GM23248 (cell line): ENCODE data around the gene CATSPERE. TPM values are rescaled to one million over a fixed set of nuclear protein-coding genes. Genes with fewer than 3 reads are reported as not detected.

Experiments
- DNase-seq: peaks from one replicate; pipeline ENCODE4 v3.0.0-alpha.2; 2015
- H2AFZ ChIP-seq: fragments of 200-600 bp; sonication (generic); 2 replicates; pipeline ENCODE4 v1.6.1; 2016; ENCODE audit warnings: antibody characterized with exemption
- H3F3A ChIP-seq: fragments of 200-600 bp; sonication (generic); 2 replicates; pipeline ENCODE4 v1.6.1; 2016; ENCODE audit warnings: mild to moderate bottlenecking, antibody characterized with exemption, mixed run types; ENCODE audit not compliant: insufficient read depth
- H3K27ac ChIP-seq: fragments of 200-600 bp; sonication (generic); 2 replicates; pipeline ENCODE4 v1.5.1; 2016; ENCODE audit warnings: mild to moderate bottlenecking
- H3K27me3 ChIP-seq: fragments of 200-600 bp; sonication (generic); replicated peaks from 2 replicates; pipeline ENCODE4 v1.6.1; 2016; ENCODE audit warnings: mild to moderate bottlenecking; ENCODE audit not compliant: insufficient read depth
- H3K36me3 ChIP-seq: fragments of 200-600 bp; sonication (generic); 2 replicates; pipeline ENCODE4 v1.6.1; 2016; ENCODE audit warnings: low read depth, mild to moderate bottlenecking
- H3K4me1 ChIP-seq: fragments of 200-600 bp; sonication (generic); 2 replicates; pipeline ENCODE4 v1.6.1; 2016; ENCODE audit warnings: mild to moderate bottlenecking; ENCODE audit not compliant: insufficient read depth
- H3K4me2 ChIP-seq: fragments of 200-600 bp; sonication (generic); one replicate; pipeline ENCODE4 v1.6.1; 2016; ENCODE audit warnings: mild to moderate bottlenecking; ENCODE audit not compliant: unreplicated experiment
- H3K4me3 ChIP-seq: fragments of 200-600 bp; sonication (generic); 2 replicates; pipeline ENCODE4 v1.5.1; 2016; ENCODE audit warnings: mild to moderate bottlenecking
- H3K79me2 ChIP-seq: fragments of 200-600 bp; sonication (generic); 2 replicates; pipeline ENCODE4 v1.6.1; 2016; ENCODE audit warnings: mild to moderate bottlenecking; ENCODE audit not compliant: insufficient read depth
- H3K9ac ChIP-seq: fragments of 200-600 bp; sonication (generic); 2 replicates; pipeline ENCODE4 v1.6.1; 2016; ENCODE audit warnings: mild to moderate bottlenecking
- H3K9me2 ChIP-seq: fragments of 200-600 bp; sonication (generic); 2 replicates; pipeline ENCODE4 v1.6.1; 2016; ENCODE audit warnings: mixed run types, mild to moderate bottlenecking, moderate library complexity; ENCODE audit not compliant: insufficient read depth
- H3K9me3 ChIP-seq: fragments of 200-600 bp; sonication (generic); one replicate; pipeline ENCODE4 v1.6.1; 2017; ENCODE audit warnings: low read depth
- H4K20me1 ChIP-seq: fragments of 200-600 bp; sonication (generic); 2 replicates; pipeline ENCODE4 v1.6.0; 2016; ENCODE audit not compliant: insufficient read depth
- EZH2 ChIP-seq: fragments of 200-600 bp; sonication (generic); IDR thresholded peaks from 2 replicates; pipeline ENCODE4 v1.6.1; 2018; ENCODE audit warnings: antibody characterized with exemption, mild to moderate bottlenecking; ENCODE audit not compliant: insufficient read depth, poor library complexity, severe bottlenecking
- EZH2phosphoT487 ChIP-seq: fragments of 200-600 bp; sonication (generic); IDR thresholded peaks from 2 replicates; pipeline ENCODE4 v1.6.1; 2018; ENCODE audit warnings: antibody characterized with exemption, moderate library complexity, mild to moderate bottlenecking, low read depth; ENCODE audit not compliant: insufficient read depth
- WGBS, 2 experiments: methylation state at CpG; one replicate each; pipeline ENCODE4 v1.1.6; 2015 to 2017; ENCODE audit warnings: low lambda C conversion rate in 2 of 2, low coverage in 1 of 2; ENCODE audit errors: missing lambda C conversion rate in 2 of 2; 5-methylcytosine and 5-hydroxymethylcytosine counted together
- in situ Hi-C: fragments of 300-500 bp; cut with MboI; formaldehyde crosslinking; loops from 2 replicates; pipeline ENCODE4 v1.15.0; 2020
- polyA plus RNA-seq: library from polyadenylated mRNA; unstranded; fragments of >200 nt; fragmentation: Nextera tagmentation; extraction: Ambion mirVana; gene quantifications from 2 replicates; pipeline ENCODE4 v1.2.1, GENCODE V29; 2016
- total RNA-seq: library from RNA; depleted of rRNA; stranded (reverse); fragments of >200 nt; shearing (Covaris generic); gene quantifications from 2 replicates; pipeline ENCODE4 v1.2.3, GENCODE V29; 2014

The CATSPERE gene
- total and polyA plus RNA-seq, 2 experiments from 2014 or later, result 0.85 to 1.2 TPM

DNA sequence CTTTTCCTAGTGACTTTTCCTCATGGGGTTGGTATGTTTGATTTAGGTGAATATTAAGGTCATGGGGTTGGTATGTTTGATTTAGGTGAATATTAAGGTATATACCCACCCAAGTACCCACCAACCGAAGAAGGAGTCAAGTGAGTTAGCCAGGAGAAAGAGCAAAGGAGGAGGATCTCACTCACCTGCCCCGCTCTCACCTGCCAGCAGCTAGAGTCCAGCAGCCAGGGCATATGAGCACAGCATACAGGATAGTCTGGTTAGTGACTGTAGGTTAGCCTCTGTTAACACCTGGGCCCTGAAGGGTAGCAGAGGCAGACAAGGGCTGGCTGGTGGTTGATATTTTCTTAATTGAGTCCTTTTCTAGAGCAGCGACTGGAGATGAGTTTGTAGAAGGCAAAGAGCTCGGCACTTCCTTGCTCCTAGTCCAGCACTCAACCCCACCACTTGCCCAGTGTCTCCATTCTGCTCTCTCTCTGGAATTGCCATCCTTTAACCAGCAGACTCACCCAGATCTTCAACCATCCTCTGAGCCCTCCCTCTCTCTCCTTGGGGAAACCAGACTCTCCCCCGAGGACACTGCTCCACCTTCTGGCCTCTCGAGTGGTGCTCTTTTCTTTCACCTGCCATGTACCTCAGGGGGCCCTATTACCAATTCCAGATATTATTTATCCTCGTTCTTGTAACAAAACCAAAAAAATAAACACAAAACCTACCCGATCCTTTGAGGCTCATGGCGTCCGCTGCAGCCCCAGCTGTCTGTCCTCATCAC lies 175.6 kb downstream of the CATSPERE start:
- in situ Hi-C loops, result no loop called here
- 65 to 66% methylated on average over 10 of the region's 10 CpGs for WGBS, 2 experiments

DNA sequence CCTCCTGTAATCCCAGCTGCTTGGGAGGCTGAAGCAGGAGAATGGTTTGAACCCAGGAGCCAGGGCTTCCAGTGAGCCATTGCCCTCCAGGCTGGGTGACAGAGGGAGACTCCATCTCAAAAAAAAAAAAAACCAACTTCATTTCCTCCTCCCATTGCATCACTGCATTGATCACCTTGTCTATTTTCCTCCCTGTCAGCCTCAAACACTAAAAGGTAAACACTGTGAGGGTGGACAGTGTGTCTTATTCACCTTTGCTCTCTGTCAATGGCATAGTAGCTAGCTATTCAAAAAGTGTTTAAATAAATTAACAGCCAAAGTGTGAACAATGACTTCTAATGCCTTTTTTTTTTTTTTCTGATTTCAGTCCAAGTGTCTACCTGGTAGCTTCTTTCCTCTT lies 178.5 kb downstream of the CATSPERE start:
- no peak overlapping the region for H3K27ac ChIP-seq
- in situ Hi-C loops, result no loop called here
- no peaks in the 10 kb centered on the region for H3K79me2 ChIP-seq
- H3K9ac ChIP-seq, result no peak overlapping the region
- no peak for TF ChIP-seq EZH2
- TF ChIP-seq EZH2phosphoT487, result no peak
- H3F3A ChIP-seq, result no peaks in the 10 kb centered on the region
- no peaks in the 10 kb centered on the region for H3K27me3 ChIP-seq
- no peak overlapping the region for H2AFZ ChIP-seq
- DNase-seq, result no peak
- H3K4me3 ChIP-seq, result no peak overlapping the region
- no peaks in the 10 kb centered on the region for H3K9me3 ChIP-seq
- no peaks in the 10 kb centered on the region for H3K4me1 ChIP-seq
- no peaks in the 10 kb centered on the region for H4K20me1 ChIP-seq
- H3K4me2 ChIP-seq, result no peak overlapping the region
- H3K36me3 ChIP-seq, result no peaks in the 10 kb centered on the region
- H3K9me2 ChIP-seq, result no peaks in the 10 kb centered on the region

More for the DNA sequence above, 175.6 kb downstream of the CATSPERE start:
- H2AFZ ChIP-seq, result no peak overlapping the region
- H3K9ac ChIP-seq, result no peak overlapping the region
- no peaks in the 10 kb centered on the region for H3K36me3 ChIP-seq
- no peak for DNase-seq
- H3K4me2 ChIP-seq, result no peak overlapping the region
- no peak overlapping the region for H3K27ac ChIP-seq
- no peaks in the 10 kb centered on the region for H3K79me2 ChIP-seq
- no peaks in the 10 kb centered on the region for H4K20me1 ChIP-seq
- H3F3A ChIP-seq, result no peaks in the 10 kb centered on the region
- no peaks in the 10 kb centered on the region for H3K9me3 ChIP-seq
- H3K27me3 ChIP-seq, result no peaks in the 10 kb centered on the region
- H3K4me1 ChIP-seq, result no peaks in the 10 kb centered on the region
- no peaks in the 10 kb centered on the region for H3K9me2 ChIP-seq
- H3K4me3 ChIP-seq, result no peak overlapping the region
- TF ChIP-seq EZH2 (no peak), EZH2phosphoT487 (no peak)

DNA sequence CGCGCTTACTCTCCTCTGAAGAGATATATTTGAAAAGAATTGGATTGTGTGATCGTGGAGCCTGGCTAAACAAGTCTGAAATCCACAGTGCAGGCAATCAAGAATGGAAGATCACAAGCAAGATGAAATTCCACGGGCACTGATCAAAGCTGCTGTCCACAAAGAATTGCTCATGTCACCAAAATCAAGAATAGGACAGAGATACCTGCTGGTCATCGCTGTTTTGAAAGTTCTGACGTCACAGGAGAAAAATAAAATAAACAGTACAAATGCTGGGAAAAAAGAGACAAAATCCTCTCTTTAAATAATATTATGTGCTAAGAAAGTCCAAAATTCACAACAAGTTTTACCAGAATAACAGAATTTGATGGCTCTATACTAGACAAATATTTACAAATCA lies 179.8 kb downstream of the CATSPERE start:
- Histone ChIP-seq H3K4me2 (no peak overlapping the region), H3K27me3 (no peaks in the 10 kb centered on the region), H3K4me1 (no peaks in the 10 kb centered on the region), H3K79me2 (no peaks in the 10 kb centered on the region), H3F3A (no peaks in the 10 kb centered on the region), H4K20me1 (no peaks in the 10 kb centered on the region), H3K9ac (no peak overlapping the region), H2AFZ (no peak overlapping the region), H3K27ac (no peak overlapping the region), H3K9me2 (no peaks in the 10 kb centered on the region), H3K4me3 (no peak overlapping the region), H3K36me3 (no peaks in the 10 kb centered on the region), H3K9me3 (no peaks in the 10 kb centered on the region)
- 77 to 82% methylated on average over 6 of the region's 6 CpGs for WGBS, 2 experiments
- in situ Hi-C loops, result no loop called here
- no peak for TF ChIP-seq EZH2phosphoT487
- TF ChIP-seq EZH2, result no peak
- no peak for DNase-seq

DNA sequence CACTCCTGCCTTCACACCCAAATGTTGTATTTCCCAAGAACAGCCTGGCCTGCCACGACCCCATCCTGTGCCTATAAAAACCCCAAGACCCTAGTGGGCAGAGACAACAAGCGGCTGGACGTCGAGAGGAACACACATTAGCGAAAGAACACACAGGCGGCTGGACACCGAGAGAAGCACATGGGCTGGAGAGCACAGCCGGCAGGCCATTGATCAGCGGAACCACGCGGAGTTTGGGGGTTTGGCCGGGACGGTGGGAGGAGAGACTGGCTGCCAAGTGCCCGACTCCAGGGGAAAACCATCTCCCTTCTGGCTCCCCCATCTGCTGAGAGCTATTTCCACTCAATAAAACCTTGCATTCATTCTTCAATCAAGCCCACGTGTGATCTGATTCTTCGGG lies 181.5 kb downstream of the CATSPERE start:
- in situ Hi-C loops, result no loop called here
- 75 to 82% methylated on average over 14 to 16 of the region's 16 CpGs for WGBS, 2 experiments

More for the DNA sequence above, 181.5 kb downstream of the CATSPERE start:
- Histone ChIP-seq H3K4me1 (no peaks in the 10 kb centered on the region), H3K27ac (no peak overlapping the region), H3K4me2 (no peak overlapping the region), H2AFZ (no peak overlapping the region), H3K9ac (no peak overlapping the region), H3K9me2 (no peaks in the 10 kb centered on the region), H3K9me3 (no peaks in the 10 kb centered on the region), H3K79me2 (no peaks in the 10 kb centered on the region), H3F3A (no peaks in the 10 kb centered on the region), H3K4me3 (no peak overlapping the region), H3K36me3 (no peaks in the 10 kb centered on the region), H4K20me1 (no peaks in the 10 kb centered on the region), H3K27me3 (no peaks in the 10 kb centered on the region)
- no peak for DNase-seq
- TF ChIP-seq EZH2, result no peak
- TF ChIP-seq EZH2phosphoT487, result no peak
